Testis (tissue), 2 donors: ENCODE results near the gene CTDP1.

Experiments
- CTCF ChIP-seq, 3 experiments: fragments of 450-650 bp in 2 of 3; fragments of 200-600 bp in 1 of 3; sonication (generic) in 1 of 3; IDR thresholded peaks; one replicate each; pipeline ENCODE4 v1.5.1; 2016 to 2019; ENCODE audit warnings: antibody characterized with exemption in 3 of 3, mild to moderate bottlenecking in 2 of 3, moderate library complexity in 1 of 3
- POLR2A ChIP-seq: fragments of 450-650 bp; IDR thresholded peaks from one replicate; pipeline ENCODE4 v1.6.1; 2017; ENCODE audit warnings: antibody characterized with exemption, mild to moderate bottlenecking, moderate library complexity

- TF ChIP-seq CTCF (IDR thresholded peaks at IDR 0.05) (no peak), POLR2A (no peak)
These were observed 22.1 kb upstream of the CTDP1 start for GRCh38 chr18:79657342-79657996.
